GM21423 (cell line): ENCODE measurements around the gene TMEM209.
"Not testable (repeated sequence)": the region's sequence is repeated elsewhere in the genome, so short reads cannot be mapped to it uniquely, and the experiment has no call there.

Source experiments
- ATAC-seq: cut with Tn5 transposase; IDR thresholded peaks from one replicate; pipeline ENCODE4 v1.9.1; 2021; ENCODE audit warnings: mild to moderate bottlenecking, moderate library complexity; ENCODE audit not compliant: unreplicated experiment

The TMEM209 gene

GRCh38 chr7:130131191-130131834 lies 73.9 kb downstream of the TMEM209 start:
- ATAC-seq = no peak

- ATAC-seq = no peak
Observed at GRCh38 chr7:130129011-130129411, 76.2 kb downstream of the TMEM209 start.

GRCh38 chr7:130127821-130128317 lies 77.3 kb downstream of the TMEM209 start:
- ATAC-seq = no peak

GRCh38 chr7:130127404-130127803 lies 77.8 kb downstream of the TMEM209 start:
- no peak for ATAC-seq

- not testable (repeated sequence) for ATAC-seq
Observed at GRCh38 chr7:130126840-130127239, 78.4 kb downstream of the TMEM209 start.

- ATAC-seq = no peak
Observed at GRCh38 chr7:130124711-130125110, 80.5 kb downstream of the TMEM209 start.

GRCh38 chr7:130123501-130123900 lies 81.7 kb downstream of the TMEM209 start:
- ATAC-seq = no peak

- ATAC-seq = no peak
Observed at GRCh38 chr7:130118801-130119200, 86.4 kb downstream of the TMEM209 start.

- no peak for ATAC-seq
Observed at GRCh38 chr7:130118294-130118693, 86.9 kb downstream of the TMEM209 start.

- no peak for ATAC-seq
Observed at GRCh38 chr7:130114776-130115175, 90.4 kb downstream of the TMEM209 start.
